ENCODE results near the gene NFKB1.
"Not testable (repeated sequence)": the region's sequence is repeated elsewhere in the genome, so short reads cannot be mapped to it uniquely, and the experiment has no call there.

Gene NFKB1, protein sequence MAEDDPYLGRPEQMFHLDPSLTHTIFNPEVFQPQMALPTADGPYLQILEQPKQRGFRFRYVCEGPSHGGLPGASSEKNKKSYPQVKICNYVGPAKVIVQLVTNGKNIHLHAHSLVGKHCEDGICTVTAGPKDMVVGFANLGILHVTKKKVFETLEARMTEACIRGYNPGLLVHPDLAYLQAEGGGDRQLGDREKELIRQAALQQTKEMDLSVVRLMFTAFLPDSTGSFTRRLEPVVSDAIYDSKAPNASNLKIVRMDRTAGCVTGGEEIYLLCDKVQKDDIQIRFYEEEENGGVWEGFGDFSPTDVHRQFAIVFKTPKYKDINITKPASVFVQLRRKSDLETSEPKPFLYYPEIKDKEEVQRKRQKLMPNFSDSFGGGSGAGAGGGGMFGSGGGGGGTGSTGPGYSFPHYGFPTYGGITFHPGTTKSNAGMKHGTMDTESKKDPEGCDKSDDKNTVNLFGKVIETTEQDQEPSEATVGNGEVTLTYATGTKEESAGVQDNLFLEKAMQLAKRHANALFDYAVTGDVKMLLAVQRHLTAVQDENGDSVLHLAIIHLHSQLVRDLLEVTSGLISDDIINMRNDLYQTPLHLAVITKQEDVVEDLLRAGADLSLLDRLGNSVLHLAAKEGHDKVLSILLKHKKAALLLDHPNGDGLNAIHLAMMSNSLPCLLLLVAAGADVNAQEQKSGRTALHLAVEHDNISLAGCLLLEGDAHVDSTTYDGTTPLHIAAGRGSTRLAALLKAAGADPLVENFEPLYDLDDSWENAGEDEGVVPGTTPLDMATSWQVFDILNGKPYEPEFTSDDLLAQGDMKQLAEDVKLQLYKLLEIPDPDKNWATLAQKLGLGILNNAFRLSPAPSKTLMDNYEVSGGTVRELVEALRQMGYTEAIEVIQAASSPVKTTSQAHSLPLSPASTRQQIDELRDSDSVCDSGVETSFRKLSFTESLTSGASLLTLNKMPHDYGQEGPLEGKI

GRCh38 chr4:102500696-102501446 lies at the start of gene NFKB1:
TSS of gene NFKB1 (plus strand) at chr4:102501359. CDS start at chr4:102525519, 24,160 bp downstream.
- no peak for FAIRE-seq

GRCh38 chr4:102452854-102453253 lies 48.3 kb upstream of the NFKB1 start:
- no peak for FAIRE-seq

DNA sequence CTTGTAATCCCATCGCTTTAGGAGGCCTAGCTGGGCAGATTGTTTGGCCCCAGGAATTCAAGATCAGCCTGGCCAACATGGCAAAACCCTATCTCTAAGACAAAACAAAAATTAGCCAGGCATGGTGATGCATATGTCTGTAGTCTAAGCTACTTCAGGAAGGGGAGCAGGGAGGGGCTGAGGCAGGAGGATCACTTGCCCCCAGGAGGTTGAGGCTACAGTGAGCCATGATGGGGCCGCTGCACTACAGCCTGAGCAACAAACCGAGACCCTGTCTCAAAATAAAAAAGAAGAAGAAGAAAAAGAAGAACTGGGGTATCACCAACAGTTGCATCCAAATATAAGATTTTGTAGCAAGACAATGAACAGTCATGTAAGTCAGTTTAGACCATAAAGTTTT lies 47.3 kb upstream of the NFKB1 start:
- FAIRE-seq, result no peak

DNA sequence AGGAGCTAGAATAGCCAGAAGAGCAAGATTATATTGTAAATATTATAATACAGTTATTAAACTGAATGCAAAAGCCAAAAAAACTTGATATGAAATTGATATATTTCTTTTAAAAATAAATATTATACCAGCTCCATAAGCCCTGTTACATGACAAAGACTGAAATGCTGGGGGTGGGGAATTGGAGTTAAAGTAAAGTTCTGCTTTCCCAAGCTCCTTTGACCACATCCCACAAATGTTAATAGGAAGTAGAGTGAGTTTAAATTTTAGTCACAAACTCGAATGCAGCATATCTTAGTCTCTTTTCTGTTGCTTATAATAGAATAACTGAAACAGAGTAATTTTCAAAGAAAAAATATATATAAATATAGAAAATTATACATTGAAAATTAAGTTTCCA lies 46.9 kb upstream of the NFKB1 start:
- FAIRE-seq, result no peak

- FAIRE-seq, result no peak
Observed at GRCh38 chr4:102454981-102455685, 46.0 kb upstream of the NFKB1 start.

DNA sequence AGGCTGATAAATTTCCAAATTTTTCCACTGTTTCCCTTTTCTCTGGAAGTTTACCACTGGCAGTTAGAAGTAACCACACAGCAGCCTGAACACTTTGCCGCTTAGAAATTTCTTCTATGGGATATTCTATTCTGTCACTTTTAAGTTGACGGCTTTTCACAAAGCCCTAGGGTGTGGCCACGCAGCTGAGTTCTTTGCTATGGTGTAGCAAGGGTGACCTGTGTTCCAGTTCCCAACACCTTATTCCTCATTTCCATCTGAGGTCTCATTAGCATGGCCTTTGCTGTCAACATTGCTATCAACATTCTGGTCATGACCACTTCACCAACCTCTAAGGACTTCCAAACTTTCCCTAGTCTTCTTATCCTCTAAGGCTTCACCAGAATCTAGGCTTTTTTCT lies 45.4 kb upstream of the NFKB1 start:
- no peak for FAIRE-seq

DNA sequence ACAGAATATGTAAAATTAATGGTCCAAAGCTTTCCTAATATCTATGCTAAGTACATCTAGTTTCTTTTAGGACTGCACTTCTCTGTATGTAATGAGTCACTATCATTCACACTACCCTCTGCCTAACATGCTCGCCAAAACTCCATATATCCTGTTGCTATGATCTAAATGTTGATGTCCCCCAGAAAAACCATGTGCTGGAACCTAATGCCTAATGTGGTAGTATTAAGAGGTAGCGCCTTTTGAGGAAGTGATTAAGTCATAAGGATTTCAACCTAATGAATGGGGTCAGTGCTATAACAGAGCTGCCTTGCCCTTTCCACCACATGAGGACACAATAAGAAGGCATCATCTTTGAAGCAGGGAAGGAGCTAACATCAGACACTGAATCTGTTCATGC lies 34.9 kb upstream of the NFKB1 start:
- FAIRE-seq, result no peak

GRCh38 chr4:102469806-102470205 lies 31.4 kb upstream of the NFKB1 start:
- FAIRE-seq, result no peak

DNA sequence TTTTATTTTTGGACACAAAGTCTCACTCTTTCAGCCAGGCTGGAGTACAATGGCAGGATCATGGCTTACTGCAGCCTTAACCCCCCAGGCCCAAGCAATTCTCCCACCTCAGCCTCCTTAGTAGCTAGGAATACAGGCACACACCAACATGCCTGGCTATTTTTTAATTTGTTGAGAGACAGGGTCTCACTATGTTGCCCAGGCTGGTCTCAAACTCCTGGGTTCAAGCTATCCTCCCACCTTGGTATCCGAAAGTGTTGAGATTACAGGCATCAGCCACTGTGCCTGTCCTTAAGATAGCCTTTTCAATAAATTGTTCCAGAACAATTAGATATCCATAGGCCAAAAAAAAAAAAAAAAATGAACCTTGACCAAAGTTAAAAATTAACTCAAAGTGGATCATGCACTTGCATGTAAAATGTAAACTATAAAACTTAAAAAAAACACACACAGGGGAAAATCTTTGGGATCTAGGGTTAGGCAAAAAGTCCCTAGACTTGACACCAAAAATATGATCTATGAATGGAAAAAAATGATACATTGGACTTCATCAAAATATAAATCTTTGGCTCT lies 28.6 kb upstream of the NFKB1 start:
- FAIRE-seq, result no peak

DNA sequence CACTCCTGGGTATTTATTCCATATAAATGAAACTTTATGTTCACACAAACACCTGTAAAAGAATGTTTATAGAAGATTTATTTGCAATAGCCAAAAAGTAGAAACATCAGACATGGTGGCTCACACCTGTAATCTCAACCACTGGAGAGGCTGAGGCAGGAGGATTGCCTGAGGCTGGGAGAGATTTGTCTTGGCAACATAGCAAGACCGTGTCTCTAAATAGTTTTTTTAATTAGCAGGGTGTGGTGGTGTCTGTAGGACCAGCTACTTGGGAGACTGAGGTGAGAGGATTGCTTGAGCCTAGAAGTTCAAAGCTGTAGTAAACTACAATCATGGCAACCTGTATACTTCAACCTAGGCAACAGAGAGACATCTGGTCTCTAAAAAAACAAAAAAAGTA lies 27.7 kb upstream of the NFKB1 start:
- FAIRE-seq, result no peak

DNA sequence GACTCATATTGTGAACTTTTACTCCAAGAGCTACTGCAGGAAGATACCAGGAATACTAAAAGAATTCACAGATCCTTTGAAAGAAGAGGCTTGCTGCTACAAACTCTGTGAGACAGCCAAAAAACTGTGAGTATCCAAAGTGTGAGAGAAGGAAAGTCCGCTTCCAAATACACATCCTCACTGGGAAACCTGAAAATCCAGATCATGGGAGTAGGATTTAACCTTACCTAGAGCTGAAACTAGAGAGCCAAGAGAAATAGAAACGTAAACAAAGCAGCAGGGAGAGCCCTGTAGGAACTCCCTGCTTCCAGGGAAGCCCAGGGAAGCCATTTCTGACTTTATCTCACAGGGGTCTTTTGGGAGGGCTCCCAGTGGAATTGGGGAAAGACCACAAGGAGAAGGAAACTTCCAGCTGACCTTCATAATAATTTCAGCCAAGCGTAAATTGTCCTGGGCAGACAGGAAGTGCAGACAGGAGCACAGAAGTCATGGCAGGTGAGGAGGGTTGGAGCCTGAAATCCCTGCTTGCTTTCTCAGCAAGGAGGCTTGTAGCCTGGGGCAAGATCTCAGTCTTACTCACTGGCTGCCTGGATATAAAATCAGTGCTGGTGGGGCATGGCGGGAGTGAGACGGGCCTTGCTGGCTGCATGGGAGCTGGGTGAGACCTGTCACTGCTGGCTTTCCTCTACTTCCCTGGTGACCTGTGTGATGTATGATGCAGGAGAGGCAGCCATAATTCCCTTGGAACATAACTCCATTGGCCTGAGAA lies 26.2 kb upstream of the NFKB1 start:
- FAIRE-seq, result no peak

DNA sequence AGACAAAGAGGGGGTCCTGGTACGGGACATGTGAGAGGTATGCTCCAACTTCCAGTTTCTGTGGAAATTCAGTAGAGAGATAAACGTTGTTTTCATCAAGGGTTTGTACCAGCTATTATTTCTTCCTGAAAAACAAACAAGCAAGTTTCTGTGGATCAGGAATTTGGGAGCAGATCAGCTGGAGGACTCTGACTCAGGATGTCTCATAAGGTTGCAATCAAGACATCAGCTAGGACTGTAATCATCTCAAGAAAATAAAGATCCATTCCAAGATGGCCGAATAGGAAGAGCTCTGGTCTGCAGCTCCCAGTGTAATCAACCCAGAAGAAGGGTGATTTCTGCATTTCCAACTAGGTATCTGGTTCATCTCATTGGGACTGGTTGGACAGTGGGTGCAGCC lies 23.5 kb upstream of the NFKB1 start:
- FAIRE-seq, result no peak

DNA sequence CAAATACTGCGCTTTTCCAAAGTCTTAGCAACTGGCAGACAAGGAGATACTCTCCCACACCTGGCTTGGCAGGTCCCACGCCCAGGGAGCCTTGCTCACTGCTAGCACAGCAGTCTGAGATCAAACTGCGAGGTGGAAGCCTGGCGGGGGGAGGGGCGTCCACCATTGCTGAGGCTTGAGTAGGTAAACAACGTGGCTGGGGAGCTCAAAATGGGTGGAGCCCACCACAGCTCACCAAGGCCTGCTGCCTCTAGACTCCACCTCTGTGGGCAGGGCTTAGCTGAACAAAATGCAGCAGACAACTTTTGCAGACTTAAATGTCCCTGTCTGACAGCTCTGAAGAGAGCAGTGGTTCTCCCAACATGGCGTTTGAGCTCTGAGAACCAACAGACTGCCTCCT lies 23.0 kb upstream of the NFKB1 start:
- no peak for FAIRE-seq

DNA sequence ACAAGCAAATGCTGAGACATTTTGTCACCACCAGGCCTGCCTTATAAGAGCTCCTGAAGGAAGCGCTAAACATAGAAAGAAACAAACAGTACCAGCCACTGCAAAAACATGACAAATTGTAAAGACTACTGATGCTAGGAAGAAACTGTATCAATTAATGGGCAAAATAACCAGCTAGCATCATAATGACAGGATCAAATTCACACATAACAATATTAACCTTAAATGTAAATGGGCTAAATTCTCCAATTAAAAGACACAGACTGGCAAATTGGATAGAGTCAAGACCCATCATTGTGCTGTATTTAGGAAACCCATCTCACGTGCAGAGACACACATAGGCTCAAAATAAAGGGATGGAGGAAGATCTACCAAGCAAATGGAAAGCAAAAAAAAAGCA lies 21.3 kb upstream of the NFKB1 start:
- not testable (repeated sequence) for FAIRE-seq

DNA sequence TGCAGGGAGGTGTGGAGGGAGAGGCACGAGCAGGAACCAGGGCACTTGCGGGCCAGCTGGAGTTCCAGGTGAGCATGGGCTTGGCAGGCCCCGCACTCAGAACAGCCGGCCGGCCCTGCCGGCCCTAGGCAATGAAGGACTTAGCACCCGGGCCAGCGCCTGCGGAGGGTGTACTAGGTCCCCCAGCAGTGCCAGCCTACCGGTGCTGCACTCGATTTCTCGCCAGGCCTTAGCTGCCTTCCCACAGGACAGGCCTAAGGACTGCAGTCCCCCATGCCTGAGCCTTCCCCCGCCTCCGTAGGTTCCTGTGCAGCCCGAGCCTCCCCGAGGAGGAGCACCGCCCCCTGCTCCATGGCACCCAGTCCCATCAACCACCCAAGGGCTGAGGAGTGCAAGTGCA lies 18.0 kb upstream of the NFKB1 start:
- FAIRE-seq, result no peak

GRCh38 chr4:102483990-102484692 lies 17.0 kb upstream of the NFKB1 start:
- FAIRE-seq, result not testable (repeated sequence)

DNA sequence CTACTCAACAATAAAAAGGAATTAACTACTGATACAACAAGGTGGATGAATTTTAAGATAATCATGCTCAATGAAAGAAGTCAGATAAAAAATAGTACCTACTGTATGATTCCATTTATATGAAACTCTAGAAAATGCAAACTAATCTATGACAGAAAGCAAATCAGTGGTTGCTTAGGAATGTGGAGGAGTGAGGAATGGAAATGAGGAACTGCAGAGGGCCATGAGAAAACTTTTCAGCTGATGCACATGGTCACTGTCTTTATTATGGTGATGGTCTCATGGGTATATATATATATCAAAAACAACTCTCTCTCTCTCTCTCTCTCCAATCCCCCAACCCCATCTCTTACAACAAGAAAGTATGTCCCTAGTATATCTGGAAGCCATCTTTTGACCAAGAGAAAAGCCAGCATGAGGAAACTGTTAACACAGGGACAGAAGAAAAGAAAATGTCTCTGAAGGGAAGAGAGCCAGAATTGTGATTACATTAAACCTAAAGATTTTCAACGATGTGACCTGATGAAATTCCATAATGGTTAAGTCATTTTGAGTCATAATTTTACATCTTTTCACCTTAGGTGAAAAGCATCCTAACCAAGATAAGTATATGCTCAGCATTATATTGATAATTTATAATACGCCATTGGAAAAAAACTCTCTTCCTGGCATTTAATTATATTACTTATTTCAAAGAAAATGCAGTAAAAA lies 8.5 kb upstream of the NFKB1 start:
- no peak for FAIRE-seq

- FAIRE-seq, result no peak
Observed at GRCh38 chr4:102493257-102493656, 7.9 kb upstream of the NFKB1 start.

DNA sequence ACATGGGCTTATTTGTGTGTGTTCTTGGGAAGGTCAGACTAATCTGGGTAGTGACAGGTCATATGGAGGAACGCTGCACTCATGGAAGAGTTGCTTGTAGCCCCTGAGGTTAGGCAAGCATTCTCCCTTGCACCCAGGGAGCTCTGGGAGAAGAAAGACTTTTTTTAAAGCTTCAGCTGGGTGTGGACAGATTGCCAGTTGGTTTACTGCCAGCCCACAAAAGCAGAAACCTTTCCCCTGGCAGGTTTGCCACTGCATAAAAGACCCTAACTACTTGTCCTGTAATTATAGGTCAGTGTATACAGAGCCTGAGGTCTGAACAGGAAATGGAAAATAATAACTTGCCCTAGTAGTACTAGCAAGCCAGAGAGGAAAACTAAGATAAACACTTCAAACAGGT lies 7.4 kb upstream of the NFKB1 start:
- no peak for FAIRE-seq

GRCh38 chr4:102494603-102495002 lies 6.6 kb upstream of the NFKB1 start:
- no peak for FAIRE-seq

Measured in endometrium (tissue), 2 donors.